SK-N-SH treated with all-trans-retinoic acid at 6 μM for 48 hours (cell line): ENCODE data around the gene PSEN1.

Experiments
- ARNTL ChIP-seq: fragments of 450-650 bp; formaldehyde crosslinking; IDR thresholded peaks from 2 replicates; pipeline ENCODE4 v1.5.0; 2020; ENCODE audit warnings: low read depth, mild to moderate bottlenecking, moderate library complexity, borderline replicate concordance
- ESRRG ChIP-seq: fragments of 250-450 bp; sonication (Bioruptor Pico); IDR thresholded peaks from 2 replicates; pipeline ENCODE4 v1.6.1; 2021; ENCODE audit warnings: mild to moderate bottlenecking
- OSR1 ChIP-seq: fragments of 250-450 bp; sonication (Bioruptor Pico); IDR thresholded peaks from 2 replicates; pipeline ENCODE4 v1.8.0; 2022; ENCODE audit warnings: moderate library complexity, mild to moderate bottlenecking, inconsistent platforms
- PPARA ChIP-seq: fragments of 250-450 bp; sonication (Bioruptor Pico); IDR thresholded peaks from 2 replicates; pipeline ENCODE4 v1.5.0; 2020; ENCODE audit warnings: mild to moderate bottlenecking, borderline replicate concordance
- RARB ChIP-seq: fragments of 250-450 bp; sonication (Bioruptor Pico); IDR thresholded peaks from 2 replicates; pipeline ENCODE4 v1.8.0; 2021; ENCODE audit warnings: mild to moderate bottlenecking, moderate library complexity
- SNAI2 ChIP-seq: fragments of 250-450 bp; sonication (Bioruptor Pico); IDR thresholded peaks from 2 replicates; pipeline ENCODE4 v1.5.0; 2020; ENCODE audit warnings: mild to moderate bottlenecking, moderate library complexity
- TOX ChIP-seq: fragments of 250-450 bp; sonication (Bioruptor Pico); IDR thresholded peaks from 2 replicates; pipeline ENCODE4 v1.8.0; 2021; ENCODE audit warnings: mild to moderate bottlenecking, moderate library complexity, borderline replicate concordance
- ZFP30 ChIP-seq: fragments of 450-650 bp; formaldehyde crosslinking; IDR thresholded peaks from 2 replicates; pipeline ENCODE4 v1.5.0; 2022; ENCODE audit warnings: mild to moderate bottlenecking, moderate library complexity
- ZNF70 ChIP-seq: fragments of 450-650 bp; formaldehyde crosslinking; IDR thresholded peaks from 2 replicates; pipeline ENCODE4 v1.5.0; 2020; ENCODE audit warnings: mild to moderate bottlenecking, moderate library complexity
- TF ChIP-seq, protein P1 (sequence below): fragments of 250-450 bp; sonication (Bioruptor Pico); IDR thresholded peaks from 2 replicates; pipeline ENCODE4 v1.5.0; 2020; ENCODE audit warnings: mild to moderate bottlenecking, moderate library complexity
- TF ChIP-seq, protein P2 (sequence below): fragments of 250-450 bp; sonication (Bioruptor Pico); IDR thresholded peaks from 2 replicates; pipeline ENCODE4 v1.5.1; 2020; ENCODE audit warnings: low read depth, mild to moderate bottlenecking, moderate library complexity
- TF ChIP-seq, protein P3 (sequence below): fragments of 250-450 bp; sonication (Bioruptor Pico); IDR thresholded peaks from 2 replicates; pipeline ENCODE4 v1.8.0; 2020; ENCODE audit warnings: mild to moderate bottlenecking, moderate library complexity, borderline replicate concordance

DNA sequence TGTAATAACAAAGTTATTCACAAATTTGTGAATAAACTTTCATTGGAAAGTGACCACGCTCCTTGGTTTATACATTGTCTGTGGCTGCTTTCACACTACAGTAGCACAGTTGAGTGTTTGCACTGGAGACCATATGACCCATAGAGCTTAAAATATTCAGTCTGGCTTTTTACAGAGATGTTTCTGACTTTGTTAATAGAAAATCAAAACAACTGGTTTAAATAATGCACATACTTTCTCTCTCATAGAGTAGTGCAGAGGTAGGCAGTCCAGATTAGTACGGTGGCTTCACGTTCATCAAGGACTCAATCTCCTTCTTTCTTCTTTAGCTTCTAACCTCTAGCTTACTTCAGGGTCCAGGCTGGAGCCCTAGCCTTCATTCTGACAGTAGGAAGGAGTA is 36.2 kb downstream of the PSEN1 start:
- TF ChIP-seq PPARA (CRISPR knock-in tag): no peak
- TF ChIP-seq ZNF70 (CRISPR knock-in tag): no peak
- TF ChIP-seq, protein P1, sequence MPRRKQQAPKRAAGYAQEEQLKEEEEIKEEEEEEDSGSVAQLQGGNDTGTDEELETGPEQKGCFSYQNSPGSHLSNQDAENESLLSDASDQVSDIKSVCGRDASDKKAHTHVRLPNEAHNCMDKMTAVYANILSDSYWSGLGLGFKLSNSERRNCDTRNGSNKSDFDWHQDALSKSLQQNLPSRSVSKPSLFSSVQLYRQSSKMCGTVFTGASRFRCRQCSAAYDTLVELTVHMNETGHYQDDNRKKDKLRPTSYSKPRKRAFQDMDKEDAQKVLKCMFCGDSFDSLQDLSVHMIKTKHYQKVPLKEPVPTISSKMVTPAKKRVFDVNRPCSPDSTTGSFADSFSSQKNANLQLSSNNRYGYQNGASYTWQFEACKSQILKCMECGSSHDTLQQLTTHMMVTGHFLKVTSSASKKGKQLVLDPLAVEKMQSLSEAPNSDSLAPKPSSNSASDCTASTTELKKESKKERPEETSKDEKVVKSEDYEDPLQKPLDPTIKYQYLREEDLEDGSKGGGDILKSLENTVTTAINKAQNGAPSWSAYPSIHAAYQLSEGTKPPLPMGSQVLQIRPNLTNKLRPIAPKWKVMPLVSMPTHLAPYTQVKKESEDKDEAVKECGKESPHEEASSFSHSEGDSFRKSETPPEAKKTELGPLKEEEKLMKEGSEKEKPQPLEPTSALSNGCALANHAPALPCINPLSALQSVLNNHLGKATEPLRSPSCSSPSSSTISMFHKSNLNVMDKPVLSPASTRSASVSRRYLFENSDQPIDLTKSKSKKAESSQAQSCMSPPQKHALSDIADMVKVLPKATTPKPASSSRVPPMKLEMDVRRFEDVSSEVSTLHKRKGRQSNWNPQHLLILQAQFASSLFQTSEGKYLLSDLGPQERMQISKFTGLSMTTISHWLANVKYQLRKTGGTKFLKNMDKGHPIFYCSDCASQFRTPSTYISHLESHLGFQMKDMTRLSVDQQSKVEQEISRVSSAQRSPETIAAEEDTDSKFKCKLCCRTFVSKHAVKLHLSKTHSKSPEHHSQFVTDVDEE (CRISPR knock-in tag): no peak
- no peak for TF ChIP-seq ZFP30 (CRISPR knock-in tag)
- TF ChIP-seq, protein P2, sequence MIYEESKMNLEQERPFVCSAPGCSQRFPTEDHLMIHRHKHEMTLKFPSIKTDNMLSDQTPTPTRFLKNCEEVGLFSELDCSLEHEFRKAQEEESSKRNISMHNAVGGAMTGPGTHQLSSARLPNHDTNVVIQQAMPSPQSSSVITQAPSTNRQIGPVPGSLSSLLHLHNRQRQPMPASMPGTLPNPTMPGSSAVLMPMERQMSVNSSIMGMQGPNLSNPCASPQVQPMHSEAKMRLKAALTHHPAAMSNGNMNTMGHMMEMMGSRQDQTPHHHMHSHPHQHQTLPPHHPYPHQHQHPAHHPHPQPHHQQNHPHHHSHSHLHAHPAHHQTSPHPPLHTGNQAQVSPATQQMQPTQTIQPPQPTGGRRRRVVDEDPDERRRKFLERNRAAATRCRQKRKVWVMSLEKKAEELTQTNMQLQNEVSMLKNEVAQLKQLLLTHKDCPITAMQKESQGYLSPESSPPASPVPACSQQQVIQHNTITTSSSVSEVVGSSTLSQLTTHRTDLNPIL (CRISPR knock-in tag): no peak
- TF ChIP-seq ARNTL (CRISPR knock-in tag): no peak
- TF ChIP-seq, protein P3, sequence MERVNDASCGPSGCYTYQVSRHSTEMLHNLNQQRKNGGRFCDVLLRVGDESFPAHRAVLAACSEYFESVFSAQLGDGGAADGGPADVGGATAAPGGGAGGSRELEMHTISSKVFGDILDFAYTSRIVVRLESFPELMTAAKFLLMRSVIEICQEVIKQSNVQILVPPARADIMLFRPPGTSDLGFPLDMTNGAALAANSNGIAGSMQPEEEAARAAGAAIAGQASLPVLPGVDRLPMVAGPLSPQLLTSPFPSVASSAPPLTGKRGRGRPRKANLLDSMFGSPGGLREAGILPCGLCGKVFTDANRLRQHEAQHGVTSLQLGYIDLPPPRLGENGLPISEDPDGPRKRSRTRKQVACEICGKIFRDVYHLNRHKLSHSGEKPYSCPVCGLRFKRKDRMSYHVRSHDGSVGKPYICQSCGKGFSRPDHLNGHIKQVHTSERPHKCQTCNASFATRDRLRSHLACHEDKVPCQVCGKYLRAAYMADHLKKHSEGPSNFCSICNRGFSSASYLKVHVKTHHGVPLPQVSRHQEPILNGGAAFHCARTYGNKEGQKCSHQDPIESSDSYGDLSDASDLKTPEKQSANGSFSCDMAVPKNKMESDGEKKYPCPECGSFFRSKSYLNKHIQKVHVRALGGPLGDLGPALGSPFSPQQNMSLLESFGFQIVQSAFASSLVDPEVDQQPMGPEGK (CRISPR knock-in tag): no peak
- TF ChIP-seq ESRRG (CRISPR knock-in tag): no peak
- no peak for TF ChIP-seq RARB
- no peak for TF ChIP-seq SNAI2
- no peak for TF ChIP-seq OSR1 (CRISPR knock-in tag)
- TF ChIP-seq TOX (CRISPR knock-in tag): no peak
